Psoas muscle (tissue), 8 donors: ENCODE measurements around the gene ARAF. TPM values are rescaled to one million over a fixed set of nuclear protein-coding genes. Genes with fewer than 3 reads are reported as not detected.
"Not testable (repeated sequence)": the region's sequence is repeated elsewhere in the genome, so short reads cannot be mapped to it uniquely, and the experiment has no call there.

ENCODE experiments used
- ATAC-seq, 4 donors: fragments of 200-7000 bp; cut with Tn5 transposase; one replicate each; pipeline ENCODE4 v1.9.1; 2020; ENCODE audit warnings: moderate library complexity in 3 of 4, mild to moderate bottlenecking in 2 of 4
- DNase-seq, 2 donors: peaks; one replicate each; pipeline ENCODE4 v3.0.0-alpha.2; 2020
- H3K27ac ChIP-seq: fragments of 200-600 bp; one replicate; pipeline ENCODE4 v1.8.0; 2022
- H3K27me3 ChIP-seq, 3 donors: fragments of 200-600 bp in 1 of 3; one replicate each; pipeline versions ENCODE4 v1.6.1 to v1.8.0; 2013 to 2022; ENCODE audit warnings: low read length in 2 of 3, mild to moderate bottlenecking in 2 of 3, moderate library complexity in 1 of 3; ENCODE audit not compliant: insufficient read depth in 3 of 3
- H3K36me3 ChIP-seq, 2 donors: fragments of 200-600 bp in 1 of 2; one replicate each; pipeline versions ENCODE4 v1.6.1 to v1.8.0; 2013 to 2022; ENCODE audit warnings: low read depth in 1 of 2, mild to moderate bottlenecking in 1 of 2, moderate library complexity in 1 of 2; ENCODE audit not compliant: insufficient read depth in 1 of 2
- H3K4me1 ChIP-seq: fragments of 200-600 bp; one replicate; pipeline ENCODE4 v1.8.0; 2022
- H3K4me3 ChIP-seq: fragments of 200-600 bp; one replicate; pipeline ENCODE4 v1.8.0; 2022; ENCODE audit warnings: mild to moderate bottlenecking
- H3K9me3 ChIP-seq: fragments of 200-600 bp; one replicate; pipeline ENCODE4 v1.8.0; 2022
- WGBS, 3 donors: extraction: QIAGEN DNeasy Blood & Tissue Kit; methylation state at CpG; one replicate each; pipeline versions ENCODE4 v1.1.6 to v1.1.7; 2013; 5-methylcytosine and 5-hydroxymethylcytosine counted together
- intact Hi-C, 2 donors: fragments of 100-400 bp; cut with DNase I; formaldehyde crosslinking; loops; one replicate each; pipeline versions ENCODE4 v1.11.0 to v1.14.2; 2022
- long read RNA-seq, 2 donors: library from polyadenylated mRNA; unstranded; transcript quantifications; one replicate each; pipeline ENCODE4 v2.0.0, GENCODE V29; 2021
- polyA plus RNA-seq, 3 donors: library from polyadenylated mRNA; stranded (reverse); fragments of 200-250 nt; gene quantifications; one replicate each; pipeline ENCODE4 v1.2.3, GENCODE V29; 2013
- total RNA-seq, 4 donors: library from RNA; stranded (reverse); fragmentation: NEBNext Ultra II Directional in 2 of 4; extraction: Animal tissue kit (Norgen Biotek cat#: 25700) in 2 of 4; gene quantifications; one replicate each; pipeline versions ENCODE4 v1.2.1 to v1.2.4, GENCODE V29; 2021 to 2023
- TF ChIP-seq, protein P1 (sequence below): fragments of 200-600 bp; IDR thresholded peaks from one replicate; pipeline ENCODE4 v1.8.0; 2022; ENCODE audit warnings: antibody characterized with exemption
- donor health status: healthy with polysubstance abuse.
- donor health status: DM: no; HTN: no; CAD: no; lungs with moderate emphysema.
- donor health status: Bipolar disorder and iron deficiency.
- donor health status: healthy.
- donor health status: DM: yes; HTN: yes; CAD: no.
- donor health status: DM: no; HTN: no; CAD: no.
- donor health status: DM: no; HTN: no; CAD: no.
- donor health status: DM: yes; HTN: yes; CAD: no.

The ARAF gene
- total RNA-seq (100 to 1,000 TPM; 101 to 118 (median 108) TPM), polyA plus RNA-seq (10 to 100 TPM; 54.3 to 63.9 (median 61.6) TPM)
- long read RNA-seq, donor 1, transcript ARAF-203 (16 exons, 2,458 nt): major isoform, 42 of 75 reads
- long read RNA-seq, donor 1, partial matches to known transcripts: 31 of 75 reads
- long read RNA-seq, donor 1, other reads (novel, unspliced or antisense): 1 of 75 reads
- long read RNA-seq, donor 2, transcript ARAF-203 (16 exons, 2,458 nt): major isoform, 67 of 121 reads
- long read RNA-seq, donor 2, partial matches to known transcripts: 51 of 121 reads
- long read RNA-seq, donor 2, other reads (novel, unspliced or antisense): 2 of 121 reads

- H3K36me3 ChIP-seq: peaks cover 5 to 25% of the 10 kb centered on the region in 2 donors
- H3K9me3 ChIP-seq: no peaks in the 10 kb centered on the region
- H3K4me3 ChIP-seq: peak within 1 kb of the TSS; percentile 70
- peak; percentile 96 to 98 for DNase-seq
- intact Hi-C loops: no loop called here
- H3K27ac ChIP-seq: peak within 1 kb of the TSS; percentile 92
- TF ChIP-seq, protein P1, sequence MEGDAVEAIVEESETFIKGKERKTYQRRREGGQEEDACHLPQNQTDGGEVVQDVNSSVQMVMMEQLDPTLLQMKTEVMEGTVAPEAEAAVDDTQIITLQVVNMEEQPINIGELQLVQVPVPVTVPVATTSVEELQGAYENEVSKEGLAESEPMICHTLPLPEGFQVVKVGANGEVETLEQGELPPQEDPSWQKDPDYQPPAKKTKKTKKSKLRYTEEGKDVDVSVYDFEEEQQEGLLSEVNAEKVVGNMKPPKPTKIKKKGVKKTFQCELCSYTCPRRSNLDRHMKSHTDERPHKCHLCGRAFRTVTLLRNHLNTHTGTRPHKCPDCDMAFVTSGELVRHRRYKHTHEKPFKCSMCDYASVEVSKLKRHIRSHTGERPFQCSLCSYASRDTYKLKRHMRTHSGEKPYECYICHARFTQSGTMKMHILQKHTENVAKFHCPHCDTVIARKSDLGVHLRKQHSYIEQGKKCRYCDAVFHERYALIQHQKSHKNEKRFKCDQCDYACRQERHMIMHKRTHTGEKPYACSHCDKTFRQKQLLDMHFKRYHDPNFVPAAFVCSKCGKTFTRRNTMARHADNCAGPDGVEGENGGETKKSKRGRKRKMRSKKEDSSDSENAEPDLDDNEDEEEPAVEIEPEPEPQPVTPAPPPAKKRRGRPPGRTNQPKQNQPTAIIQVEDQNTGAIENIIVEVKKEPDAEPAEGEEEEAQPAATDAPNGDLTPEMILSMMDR: no peak
- WGBS, 3 donors: 0 to 31% (median 1%) methylated on average over 40 to 59 of the region's 59 CpGs
- H3K4me1 ChIP-seq: no peaks in the 10 kb centered on the region
- H3K27me3 ChIP-seq: no peaks in the 10 kb centered on the region
- peak; percentile 92 to 93 (median 92) for ATAC-seq
These were observed at the start of gene ARAF for GRCh38 chrX:47560934-47561658. Gene ARAF (plus strand): TSS chrX:47561205. CDS start chrX:47562968, 1,763 bp downstream.

DNA sequence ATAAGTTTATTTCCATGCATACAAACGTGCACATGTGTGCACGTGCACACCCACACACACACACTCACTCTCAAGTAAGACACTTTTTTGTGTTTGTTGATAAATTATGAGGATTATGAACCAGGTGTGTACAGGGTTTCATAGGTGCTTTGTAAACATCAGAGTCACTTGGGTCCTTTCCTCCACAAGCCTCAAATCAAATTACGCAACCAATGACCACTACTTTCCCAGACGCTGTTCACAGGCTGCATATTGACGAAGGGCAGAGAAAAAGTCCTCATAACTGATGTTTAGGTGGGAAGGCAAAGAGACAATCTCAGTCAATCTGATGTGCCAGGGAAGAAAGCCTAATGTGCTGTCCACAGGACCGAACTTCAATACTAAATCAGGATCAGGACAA, 48.6 kb upstream of the ARAF start:
- H3K4me3 ChIP-seq: peak overlapping the region; percentile 61
- H3K9me3 ChIP-seq, H3K36me3 ChIP-seq, ATAC-seq, intact Hi-C loops, H3K27ac ChIP-seq, H3K4me1 ChIP-seq, DNase-seq, H3K27me3 ChIP-seq: not testable (repeated sequence)
- WGBS, 3 donors: 69 to 90% (median 77%) methylated on average over 4 to 5 of the region's 6 CpGs

GRCh38 chrX:47513034-47513965, 47.7 kb upstream of the ARAF start:
- peak; percentile 78 to 89 (median 80) for ATAC-seq
- H3K27ac ChIP-seq, intact Hi-C loops, H3K27me3 ChIP-seq, H3K36me3 ChIP-seq, DNase-seq, H3K9me3 ChIP-seq, H3K4me1 ChIP-seq: not testable (repeated sequence)
- peak overlapping the region; percentile 61 for H3K4me3 ChIP-seq
- 3 to 36% (median 6%) methylated on average over 9 to 36 of the region's 70 CpGs for WGBS, 3 donors

DNA sequence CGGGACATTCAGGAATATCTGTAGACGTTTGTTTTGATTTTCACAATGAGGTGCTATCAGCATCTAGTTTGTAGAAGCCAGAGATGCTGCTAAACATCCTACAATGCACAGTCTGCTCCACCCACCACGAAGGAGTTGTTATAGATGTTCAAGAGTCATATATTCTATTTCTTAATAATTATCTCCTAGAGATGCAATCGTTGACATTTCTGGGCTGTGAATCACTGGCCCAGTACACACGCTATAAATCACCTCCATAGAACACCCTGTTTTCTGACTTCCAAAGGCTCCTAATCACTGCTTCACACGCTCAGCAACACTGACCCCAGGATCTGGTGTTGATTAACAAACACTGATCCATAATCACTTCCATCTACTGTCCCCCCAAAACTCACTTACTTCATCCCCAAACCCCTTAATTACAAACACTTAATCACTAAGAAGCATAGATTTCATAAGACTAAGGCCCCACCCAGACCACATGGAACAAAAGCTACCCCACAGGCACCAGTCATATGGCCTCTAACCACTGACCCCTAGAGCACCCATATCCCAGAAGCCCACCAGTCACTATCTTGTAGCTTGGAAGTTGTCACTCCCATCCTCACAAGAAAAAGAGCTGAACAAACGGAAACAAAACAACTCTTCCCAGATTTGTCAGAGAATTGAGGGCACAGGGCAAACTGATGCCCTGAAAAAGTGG, 46.3 kb upstream of the ARAF start:
- TF ChIP-seq, protein P1: no peak

More for the DNA sequence above, 46.3 kb upstream of the ARAF start:
- WGBS, 3 donors: 61 to 85% (median 77%) methylated on average over 7 of the region's 7 CpGs
- Histone ChIP-seq H3K36me3 (no peaks in the 10 kb centered on the region), H3K27ac (no peak overlapping the region), H3K4me1 (no peaks in the 10 kb centered on the region), H3K4me3 (no peak overlapping the region), H3K9me3 (no peaks in the 10 kb centered on the region), H3K27me3 (peaks cover 0 to 3% (median 0%) of the 10 kb centered on the region in 3 donors)
- no peak for DNase-seq
- intact Hi-C loops: loop anchor here in 1 of 2 donors (5.0 kb wide), 1 partner anchor 147 kb away; no protein-coding TSS in a partner anchor
- ATAC-seq: no peak
